B cell (primary cell): Measurements from ENCODE around the gene DTD1. TPM values are rescaled to one million over a fixed set of nuclear protein-coding genes. Genes with fewer than 3 reads are reported as not detected.

ENCODE experiments used
- ATAC-seq: fragments of 200-7000 bp; cut with Tn5 transposase; one replicate; pipeline ENCODE4 v1.10.0; 2021; ENCODE audit warnings: low read depth, mild to moderate bottlenecking, moderate number of reproducible peaks, moderate library complexity
- CTCF ChIA-PET: fragments of 350-600 bp; sonication (Branson Sonifier 250); formaldehyde crosslinking; loops from one replicate; lab custom pipeline; 2021; ENCODE audit warnings: antibody characterized with exemption, inconsistent platforms; lab: Charles Lee
- POLR2A ChIA-PET: fragments of 350-600 bp; sonication (Branson Sonifier 250); formaldehyde crosslinking; loops from one replicate; lab custom pipeline; 2021; ENCODE audit warnings: antibody characterized with exemption; lab: Charles Lee
- DNase-seq: peaks from one replicate; pipeline ENCODE4 v3.0.0; 2013
- H2AFZ ChIP-seq: 2 replicates; pipeline ENCODE4 v1.6.1; 2012; ENCODE audit warnings: mild to moderate bottlenecking, low read depth, low read length; ENCODE audit not compliant: insufficient read depth, poor library complexity, severe bottlenecking
- H3K27ac ChIP-seq, 2 donors: 1 replicate in 1 of 2; 2 replicates in 1 of 2; pipeline ENCODE4 v1.5.1; 2012 to 2013; ENCODE audit warnings: low read length in 2 of 2, mild to moderate bottlenecking in 2 of 2, moderate library complexity in 1 of 2
- H3K27me3 ChIP-seq, 4 experiments: fragments of 200-600 bp in 1 of 4; sonication (generic) in 1 of 4; replicated peaks in 1 of 4; 1 replicate in 2 of 4; 2 replicates in 2 of 4; pipeline versions ENCODE4 v1.6.1 to v1.7.0; 2013 to 2016; ENCODE audit warnings: low read length in 3 of 4, mild to moderate bottlenecking in 2 of 4, mixed read lengths in 1 of 4, moderate library complexity in 1 of 4; ENCODE audit not compliant: insufficient read depth in 4 of 4, control insufficient read depth in 3 of 4; ENCODE audit errors: control extremely low read depth in 1 of 4
- H3K36me3 ChIP-seq, 2 experiments: replicated peaks in 1 of 2; 1 replicate in 1 of 2; 2 replicates in 1 of 2; pipeline versions ENCODE4 v1.6.1 to v1.7.1; 2013; ENCODE audit warnings: low read length in 1 of 2; ENCODE audit not compliant: insufficient read depth in 2 of 2, control insufficient read depth in 1 of 2; ENCODE audit errors: control extremely low read depth in 1 of 2, extremely low read depth in 1 of 2
- H3K4me1 ChIP-seq, 2 donors: fragments of 200-600 bp in 1 of 2; sonication (generic) in 1 of 2; 1 replicate in 1 of 2; 2 replicates in 1 of 2; pipeline versions ENCODE4 v1.5.1 to v1.6.1; 2013 to 2017; ENCODE audit warnings: low read length in 2 of 2; ENCODE audit not compliant: control insufficient read depth in 2 of 2, insufficient read depth in 2 of 2
- H3K4me2 ChIP-seq: replicated peaks from 2 replicates; pipeline ENCODE3; 2012; ENCODE audit warnings: mild to moderate bottlenecking, low read depth, low read length; ENCODE audit not compliant: poor library complexity, severe bottlenecking
- H3K4me3 ChIP-seq, 5 experiments: fragments of 200-600 bp in 1 of 5; sonication (generic) in 1 of 5; 1 replicate in 3 of 5; 2 replicates in 2 of 5; pipeline versions ENCODE4 v1.5.1 to v1.7.0; 2011 to 2016; ENCODE audit warnings: low read length in 4 of 5, mild to moderate bottlenecking in 4 of 5, low read depth in 2 of 5, control low read depth in 1 of 5, moderate library complexity in 1 of 5; ENCODE audit not compliant: insufficient read depth in 1 of 5; ENCODE audit errors: control extremely low read depth in 1 of 5, extremely low read depth in 1 of 5
- H3K79me2 ChIP-seq: fragments of 200-600 bp; sonication (generic); one replicate; pipeline ENCODE4 v1.6.0; 2016; ENCODE audit warnings: low read length; ENCODE audit not compliant: control insufficient read depth, insufficient read depth
- H3K9ac ChIP-seq: fragments of 200-600 bp; sonication (generic); 2 replicates; pipeline ENCODE4 v1.6.1; 2017; ENCODE audit warnings: mild to moderate bottlenecking, low read length, moderate library complexity
- H3K9me3 ChIP-seq, 3 donors: one replicate each; pipeline versions ENCODE4 v1.6.1 to v1.7.1; 2013; ENCODE audit warnings: low read length in 2 of 3; ENCODE audit not compliant: control insufficient read depth in 2 of 3, insufficient read depth in 1 of 3; ENCODE audit errors: control extremely low read depth in 1 of 3
- H4K20me1 ChIP-seq: 2 replicates; pipeline ENCODE4 v1.6.0; 2012; ENCODE audit warnings: mild to moderate bottlenecking, low read length; ENCODE audit not compliant: insufficient read depth, control insufficient read depth, poor library complexity, severe bottlenecking
- H3K27ac Mint-ChIP-seq: one replicate; pipeline ENCODE4 v1.8.0; 2021; ENCODE audit warnings: mixed read lengths
- H3K27me3 Mint-ChIP-seq: one replicate; pipeline ENCODE4 v1.8.0; 2021; ENCODE audit warnings: mixed read lengths
- H3K4me1 Mint-ChIP-seq: one replicate; pipeline ENCODE4 v1.8.0; 2021; ENCODE audit warnings: mixed read lengths
- H3K4me3 Mint-ChIP-seq: one replicate; pipeline ENCODE4 v1.8.0; 2021; ENCODE audit warnings: mixed read lengths
- H3K9me3 Mint-ChIP-seq: one replicate; pipeline ENCODE4 v1.8.0; 2022; ENCODE audit warnings: mixed read lengths; ENCODE audit not compliant: insufficient read depth
- CTCF ChIP-seq: fragments of 200-600 bp; IDR thresholded peaks from one replicate; pipeline ENCODE4 v1.8.0; 2022; ENCODE audit warnings: antibody characterized with exemption, mild to moderate bottlenecking
- EZH2 ChIP-seq: IDR thresholded peaks from 2 replicates; pipeline ENCODE4 v1.6.1; 2012; ENCODE audit warnings: borderline replicate concordance, low read depth, mild to moderate bottlenecking, moderate library complexity, low read length; ENCODE audit not compliant: insufficient read depth, poor library complexity, severe bottlenecking
- WGBS: methylation state at CpG from one replicate; pipeline ENCODE4 v1.1.5; 2013; ENCODE audit warnings: missing lambda C conversion rate; ENCODE audit not compliant: insufficient coverage; 5-methylcytosine and 5-hydroxymethylcytosine counted together
- intact Hi-C: fragments of 100-400 bp; cut with micrococcal nuclease; formaldehyde crosslinking; loops from one replicate; pipeline ENCODE4 v1.10.0; 2022
- polyA plus RNA-seq: library from polyadenylated mRNA; depleted of rRNA; stranded (reverse); fragments of >200 nt; gene quantifications from 2 replicates; pipeline ENCODE4 v1.2.3, GENCODE V29; 2012
- total RNA-seq, 2 donors: library from RNA; stranded (reverse); fragments of 120-200 nt in 1 of 2; gene quantifications; 1 replicate in 1 of 2; 2 replicates in 1 of 2; pipeline versions ENCODE4 v1.2.3 to v1.2.4, GENCODE V29; 2013 to 2022

The DTD1 gene
- total and polyA plus RNA-seq, 2 donors (not counting 1 experiment from before 2014, with no cell fraction given), result 18.7 to 20.4 TPM

- ChIA-PET POLR2A (no interaction called here), CTCF (no interaction called here)
- DNase-seq (no peak), ATAC-seq (no peak)
- Histone ChIP-seq H3K27me3 (no peaks in the 10 kb centered on the region), H4K20me1 (no peaks in the 10 kb centered on the region), H3K4me2 (no peak overlapping the region), H3K9me3 (no peaks in the 10 kb centered on the region), H2AFZ (no peak overlapping the region), H3K4me3 (no peak overlapping the region), H3K36me3 (no peaks in the 10 kb centered on the region), H3K27ac (no peak overlapping the region), H3K9ac (no peak overlapping the region), H3K79me2 (no peaks in the 10 kb centered on the region), H3K4me1 (no peaks in the 10 kb centered on the region)
- no peak overlapping the region for H3K27ac Mint-ChIP-seq
- WGBS, result 92% methylated on average over 6 of the region's 6 CpGs
- no peak overlapping the region for H3K4me3 Mint-ChIP-seq
- intact Hi-C loops, result no loop called here
- H3K9me3 Mint-ChIP-seq, result no peaks in the 10 kb centered on the region
- H3K27me3 Mint-ChIP-seq, result no peaks in the 10 kb centered on the region
- TF ChIP-seq CTCF (no peak), EZH2 (no peak)
- H3K4me1 Mint-ChIP-seq, result peaks cover 5% of the 10 kb centered on the region
Measured at GRCh38 chr20:18645851-18646250, 58.0 kb downstream of the DTD1 start.

- peaks cover 5% of the 10 kb centered on the region for H3K4me1 Mint-ChIP-seq
- H3K27ac Mint-ChIP-seq, result no peak overlapping the region
- ChIA-PET CTCF (interaction anchor here (1.0 kb wide), 1 partner anchor 25 kb away, joined by 3 read pairs; no protein-coding TSS in a partner anchor), POLR2A (no interaction called here)
- H3K27ac ChIP-seq, result no peak overlapping the region
- no peaks in the 10 kb centered on the region for H3K27me3 Mint-ChIP-seq
- no peak overlapping the region for H2AFZ ChIP-seq
- H4K20me1 ChIP-seq, result no peaks in the 10 kb centered on the region
- H3K36me3 ChIP-seq, result no peaks in the 10 kb centered on the region
- no peak for DNase-seq
- no peak overlapping the region for H3K4me3 Mint-ChIP-seq
- no peaks in the 10 kb centered on the region for H3K27me3 ChIP-seq
- 86% methylated on average over 1 of the region's 2 CpGs for WGBS
- intact Hi-C loops, result no loop called here
- H3K4me2 ChIP-seq, result no peak overlapping the region
- no peaks in the 10 kb centered on the region for H3K79me2 ChIP-seq
- H3K9me3 ChIP-seq, result no peaks in the 10 kb centered on the region
- TF ChIP-seq CTCF (no peak), EZH2 (no peak)
- no peaks in the 10 kb centered on the region for H3K4me1 ChIP-seq
- no peaks in the 10 kb centered on the region for H3K9me3 Mint-ChIP-seq
- H3K9ac ChIP-seq, result no peak overlapping the region
- no peak for ATAC-seq
- H3K4me3 ChIP-seq, result no peak overlapping the region
Measured at GRCh38 chr20:18647777-18648176, 59.9 kb downstream of the DTD1 start.
